Testis (tissue), 3 donors: ENCODE results near the gene FES. TPM values are rescaled to one million over a fixed set of nuclear protein-coding genes. Genes with fewer than 3 reads are reported as not detected.

Experiments
- DNase-seq: peaks from one replicate; pipeline ENCODE4 v3.0.0-alpha.2; 2019
- H3K27ac ChIP-seq, 2 donors: fragments of 200-600 bp; sonication (generic); one replicate each; pipeline ENCODE4 v1.5.1; 2019
- H3K27me3 ChIP-seq: fragments of 200-600 bp; sonication (generic); one replicate; pipeline ENCODE4 v1.5.1; 2019
- H3K36me3 ChIP-seq: fragments of 200-600 bp; sonication (generic); one replicate; pipeline ENCODE4 v1.5.1; 2017; ENCODE audit warnings: low read depth; ENCODE audit errors: missing control alignments
- H3K4me1 ChIP-seq: fragments of 200-600 bp; sonication (generic); one replicate; pipeline ENCODE4 v1.5.1; 2019
- H3K4me3 ChIP-seq, 2 donors: fragments of 200-600 bp; sonication (generic); one replicate each; pipeline ENCODE4 v1.5.1; 2017 to 2019
- H3K9me3 ChIP-seq: fragments of 200-600 bp; sonication (generic); one replicate; pipeline ENCODE4 v1.5.1; 2017
- POLR2A ChIP-seq: fragments of 450-650 bp; IDR thresholded peaks from one replicate; pipeline ENCODE4 v1.6.1; 2017; ENCODE audit warnings: antibody characterized with exemption, mild to moderate bottlenecking, moderate library complexity
- WGBS, 2 donors: methylation state at CpG; one replicate each; pipeline ENCODE4 v1.1.5; 2018; 5-methylcytosine and 5-hydroxymethylcytosine counted together
- intact Hi-C: fragments of 100-400 bp; cut with DNase I; formaldehyde crosslinking; loops from one replicate; pipeline ENCODE4 v1.15.1; 2023; ENCODE audit warnings: low total_unique reads
- polyA plus RNA-seq: library from polyadenylated mRNA; stranded (reverse); fragments of 350-450 nt; fragmentation: Illumina TruSeq; extraction: RNeasy Lipid Tissue Mini Kit (QIAGEN cat#74804); gene quantifications from one replicate; pipeline ENCODE4 v1.2.3, GENCODE V29; 2014; ENCODE audit warnings: low read depth, low replicate concordance; ENCODE audit not compliant: insufficient read depth
- total RNA-seq, 2 donors: library from RNA; depleted of rRNA; stranded (reverse); fragments of >200 nt; gene quantifications; one replicate each; pipeline ENCODE4 v1.2.3, GENCODE V29; 2016
- TF ChIP-seq, protein P1 (sequence below), 3 experiments: fragments of 450-650 bp in 2 of 3; fragments of 200-600 bp in 1 of 3; sonication (generic) in 1 of 3; IDR thresholded peaks; one replicate each; pipeline ENCODE4 v1.5.1; 2016 to 2019; ENCODE audit warnings: antibody characterized with exemption in 3 of 3, mild to moderate bottlenecking in 2 of 3, moderate library complexity in 1 of 3

The FES gene
- total and polyA plus RNA-seq, 3 donors from 2014 or later = 14.4 to 23.1 (median 18.6) TPM

DNA sequence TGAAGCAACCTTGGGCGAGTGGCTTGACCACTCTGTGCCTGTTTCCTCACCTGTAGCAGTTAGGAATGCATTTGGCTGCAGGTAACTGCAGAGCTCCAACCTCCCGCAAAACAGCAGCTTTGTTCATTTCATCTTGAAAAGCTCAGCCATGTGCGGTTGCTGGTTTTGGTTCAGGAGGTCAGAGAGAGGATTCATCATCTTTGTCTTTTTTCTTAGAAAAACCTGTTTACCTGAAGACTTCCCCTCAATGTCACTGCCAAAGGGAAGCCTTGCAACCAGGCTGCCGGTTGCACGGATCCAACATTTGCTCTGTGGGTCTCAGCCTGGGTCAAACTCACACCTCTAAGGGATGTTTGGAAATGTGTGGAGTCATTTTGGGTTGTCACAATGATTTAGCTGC, 32.4 kb upstream of the FES start:
- no peak for DNase-seq
- Histone ChIP-seq H3K36me3 (no peaks in the 10 kb centered on the region), H3K9me3 (no peaks in the 10 kb centered on the region), H3K27me3 (no peaks in the 10 kb centered on the region), H3K4me3 (no peak overlapping the region), H3K4me1 (no peaks in the 10 kb centered on the region), H3K27ac (no peak overlapping the region)
- intact Hi-C loops = no loop called here
- TF ChIP-seq POLR2A = no peak
- TF ChIP-seq, protein P1, sequence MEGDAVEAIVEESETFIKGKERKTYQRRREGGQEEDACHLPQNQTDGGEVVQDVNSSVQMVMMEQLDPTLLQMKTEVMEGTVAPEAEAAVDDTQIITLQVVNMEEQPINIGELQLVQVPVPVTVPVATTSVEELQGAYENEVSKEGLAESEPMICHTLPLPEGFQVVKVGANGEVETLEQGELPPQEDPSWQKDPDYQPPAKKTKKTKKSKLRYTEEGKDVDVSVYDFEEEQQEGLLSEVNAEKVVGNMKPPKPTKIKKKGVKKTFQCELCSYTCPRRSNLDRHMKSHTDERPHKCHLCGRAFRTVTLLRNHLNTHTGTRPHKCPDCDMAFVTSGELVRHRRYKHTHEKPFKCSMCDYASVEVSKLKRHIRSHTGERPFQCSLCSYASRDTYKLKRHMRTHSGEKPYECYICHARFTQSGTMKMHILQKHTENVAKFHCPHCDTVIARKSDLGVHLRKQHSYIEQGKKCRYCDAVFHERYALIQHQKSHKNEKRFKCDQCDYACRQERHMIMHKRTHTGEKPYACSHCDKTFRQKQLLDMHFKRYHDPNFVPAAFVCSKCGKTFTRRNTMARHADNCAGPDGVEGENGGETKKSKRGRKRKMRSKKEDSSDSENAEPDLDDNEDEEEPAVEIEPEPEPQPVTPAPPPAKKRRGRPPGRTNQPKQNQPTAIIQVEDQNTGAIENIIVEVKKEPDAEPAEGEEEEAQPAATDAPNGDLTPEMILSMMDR (IDR thresholded peaks at IDR 0.05) = no peak
- WGBS, 2 donors = 83 to 90% methylated on average over 5 of the region's 5 CpGs

DNA sequence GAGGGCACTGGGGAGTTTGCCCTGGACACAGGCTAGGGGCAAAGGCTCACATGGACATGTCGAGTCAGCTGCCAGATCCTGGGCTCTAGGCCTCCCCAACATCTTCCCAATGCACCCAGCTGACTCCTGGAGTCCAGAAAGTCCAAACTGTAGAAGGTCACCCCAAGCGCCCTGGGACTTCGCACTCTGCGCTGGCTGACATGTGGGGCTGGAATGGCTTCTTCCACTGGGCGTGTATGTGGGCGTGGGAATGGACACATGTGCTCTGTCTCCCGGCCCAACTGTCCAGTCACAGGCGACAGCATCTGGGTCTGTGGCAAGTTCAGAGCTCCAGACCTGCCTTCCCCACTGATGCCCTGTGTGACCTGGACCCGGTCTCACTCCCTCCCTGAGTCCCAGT, 29.2 kb upstream of the FES start:
- intact Hi-C loops = no loop called here
- Histone ChIP-seq H3K4me1 (no peaks in the 10 kb centered on the region), H3K36me3 (no peaks in the 10 kb centered on the region), H3K9me3 (no peaks in the 10 kb centered on the region), H3K4me3 (no peak overlapping the region), H3K27me3 (no peaks in the 10 kb centered on the region), H3K27ac (no peak overlapping the region)
- WGBS, 2 donors = 80 to 83% methylated on average over 5 to 9 of the region's 9 CpGs
- no peak for TF ChIP-seq POLR2A
- TF ChIP-seq, protein P1 (IDR thresholded peaks at IDR 0.05) = no peak
- no peak for DNase-seq

DNA sequence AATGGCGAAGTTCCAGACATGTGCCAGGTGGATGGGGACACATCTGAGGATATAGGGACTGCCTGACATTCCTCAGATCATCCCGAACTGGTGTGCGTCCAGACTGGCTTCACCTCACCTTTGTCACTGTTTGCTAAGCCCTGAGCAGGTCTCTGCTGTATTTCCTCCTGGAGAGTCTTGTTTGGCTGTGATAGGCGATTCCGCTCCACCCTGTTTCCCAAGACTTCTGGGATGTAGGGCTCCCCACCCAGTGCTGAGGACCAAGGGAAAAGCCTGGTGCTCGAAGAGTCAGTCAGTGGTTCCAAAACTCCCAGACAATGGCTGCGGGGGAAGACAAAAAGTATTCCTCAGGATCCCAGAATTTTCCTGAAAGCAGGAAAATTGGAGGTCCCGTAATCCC, 27.0 kb upstream of the FES start:
- no peak overlapping the region for H3K27ac ChIP-seq
- no peaks in the 10 kb centered on the region for H3K9me3 ChIP-seq
- H3K4me3 ChIP-seq = no peak overlapping the region
- no peaks in the 10 kb centered on the region for H3K4me1 ChIP-seq
- TF ChIP-seq, protein P1 (IDR thresholded peaks at IDR 0.05) = no peak
- no peak for TF ChIP-seq POLR2A
- no peak for DNase-seq
- 90 to 93% methylated on average over 8 of the region's 8 CpGs for WGBS, 2 donors
- no peaks in the 10 kb centered on the region for H3K27me3 ChIP-seq
- no peaks in the 10 kb centered on the region for H3K36me3 ChIP-seq
- intact Hi-C loops = no loop called here

DNA sequence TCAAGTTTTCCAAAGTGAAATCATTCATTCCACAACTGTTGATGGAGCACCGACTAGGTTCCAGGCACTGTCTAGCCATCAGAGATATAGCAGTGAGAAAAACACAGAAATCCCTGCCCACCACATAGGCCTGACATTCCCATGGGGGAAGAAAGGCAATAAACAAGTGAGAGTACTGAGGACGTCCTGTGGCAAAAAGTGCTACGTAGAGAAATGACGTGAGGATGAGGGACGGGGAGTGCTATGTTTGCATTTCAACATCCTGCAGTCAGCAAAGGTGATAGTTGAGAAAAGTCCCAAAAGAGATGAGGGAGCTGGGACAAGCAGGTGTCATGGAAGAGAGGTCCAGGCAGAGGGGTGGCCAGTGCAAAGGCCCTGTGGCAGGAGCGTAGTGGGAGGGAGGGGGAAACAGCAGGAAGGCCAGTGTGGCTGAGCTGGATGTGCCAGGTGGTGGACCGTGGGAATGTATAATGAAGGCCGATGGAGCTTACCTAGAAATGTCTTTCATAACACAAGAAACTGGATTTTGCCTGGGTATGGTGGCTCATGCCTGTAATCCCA, 26.3 kb upstream of the FES start:
- H3K27ac ChIP-seq = no peak overlapping the region
- WGBS, 2 donors = 90 to 92% methylated on average over 8 of the region's 8 CpGs

DNA sequence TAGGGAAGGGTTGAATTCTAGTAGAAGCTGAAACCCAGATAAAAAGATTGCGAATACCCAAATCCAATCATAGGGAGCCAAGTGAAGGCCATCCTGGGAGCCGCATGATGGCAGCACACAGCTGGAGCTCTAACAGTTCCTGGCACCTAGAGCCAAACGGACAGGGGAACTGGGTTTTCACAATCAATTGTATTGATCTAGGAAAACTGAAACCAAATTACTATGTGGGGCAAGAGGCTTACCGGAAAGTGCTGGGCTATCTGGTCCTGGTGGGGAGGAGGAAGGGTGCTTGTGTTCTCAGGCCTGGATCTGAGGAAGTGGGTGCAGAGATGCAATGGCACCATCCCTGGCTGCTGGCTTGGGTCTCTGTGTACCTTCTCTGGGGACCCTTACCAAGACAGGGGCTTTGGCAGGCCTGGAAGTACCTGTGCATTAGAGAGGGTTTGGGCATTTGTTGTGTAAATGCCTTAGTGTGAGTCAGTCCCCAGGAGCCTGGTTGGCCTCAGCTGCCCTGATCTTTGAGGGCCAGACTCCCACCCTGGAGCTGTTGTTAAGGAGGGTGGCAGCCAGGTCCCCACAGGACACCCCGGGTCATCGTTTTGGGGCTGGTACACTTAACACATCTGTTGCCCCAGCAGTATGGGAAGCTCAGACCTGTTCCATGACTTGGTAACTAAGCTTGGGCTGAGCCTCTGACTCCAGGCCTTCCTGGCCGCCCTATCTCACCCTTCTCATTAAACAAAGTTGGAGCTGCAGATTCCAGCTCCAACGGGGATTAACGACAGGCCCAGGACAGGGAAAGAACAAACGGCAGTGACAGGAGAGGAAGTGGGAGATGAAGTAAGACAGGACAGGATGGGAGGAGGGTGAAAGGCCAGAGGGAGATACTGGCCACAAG, 24.8 kb upstream of the FES start:
- Histone ChIP-seq H3K36me3 (no peaks in the 10 kb centered on the region), H3K27ac (no peak overlapping the region), H3K9me3 (no peaks in the 10 kb centered on the region), H3K4me1 (no peaks in the 10 kb centered on the region), H3K4me3 (no peak overlapping the region), H3K27me3 (no peaks in the 10 kb centered on the region)
- intact Hi-C loops = no loop called here
- no peak for TF ChIP-seq POLR2A
- TF ChIP-seq, protein P1 (IDR thresholded peaks at IDR 0.05) = no peak
- 78 to 79% methylated on average over 10 of the region's 10 CpGs for WGBS, 2 donors
- no peak for DNase-seq

More for the DNA sequence above, 26.3 kb upstream of the FES start:
- intact Hi-C loops = no loop called here
- no peak for TF ChIP-seq POLR2A
- H3K4me3 ChIP-seq = no peak overlapping the region
- no peaks in the 10 kb centered on the region for H3K27me3 ChIP-seq
- no peaks in the 10 kb centered on the region for H3K4me1 ChIP-seq
- no peaks in the 10 kb centered on the region for H3K9me3 ChIP-seq
- no peak for DNase-seq
- H3K36me3 ChIP-seq = no peaks in the 10 kb centered on the region
